Thyroid gland (tissue), 4 donors: ENCODE measurements around the gene BTN3A1.

ENCODE experiments used
- CTCF ChIP-seq, 6 experiments: fragments of 200-600 bp in 3 of 6; fragments of 450-650 bp in 3 of 6; sonication (generic) in 3 of 6; IDR thresholded peaks; one replicate each; pipeline ENCODE4 v1.5.1; 2016 to 2019; ENCODE audit warnings: antibody characterized with exemption in 6 of 6, mild to moderate bottlenecking in 2 of 6, inconsistent platforms in 1 of 6, moderate library complexity in 1 of 6
- POLR2A ChIP-seq, 2 donors: fragments of 450-650 bp; IDR thresholded peaks; one replicate each; pipeline ENCODE4 v1.6.1; 2017; ENCODE audit warnings: antibody characterized with exemption in 2 of 2, mild to moderate bottlenecking in 2 of 2, moderate library complexity in 1 of 2

DNA sequence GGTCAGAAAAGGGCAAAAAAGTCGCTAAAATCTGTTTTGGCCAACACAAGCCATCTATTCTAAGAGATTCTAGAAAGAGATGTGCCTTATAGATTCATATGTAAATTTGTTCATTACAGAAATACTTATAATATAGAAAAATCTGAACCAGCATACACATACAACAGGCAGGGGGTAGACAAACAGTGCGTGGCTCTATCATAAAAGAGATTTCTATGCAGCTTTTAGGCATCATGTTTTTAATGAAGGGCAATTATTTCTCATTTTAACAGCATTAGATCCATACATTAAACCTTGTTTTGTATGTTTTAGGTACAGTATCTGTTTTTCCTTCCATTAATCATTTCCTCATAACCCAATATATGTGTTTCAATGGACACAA lies 38.9 kb downstream of the BTN3A1 start:
- TF ChIP-seq POLR2A (IDR thresholded peaks at IDR 0.05) (no peak), CTCF (IDR thresholded peaks at IDR 0.05) (no peak)
